ENCODE data around the gene PCSK5.
"Not testable (repeated sequence)": the region's sequence is repeated elsewhere in the genome, so short reads cannot be mapped to it uniquely, and the experiment has no call there.

The PCSK5 gene

DNA sequence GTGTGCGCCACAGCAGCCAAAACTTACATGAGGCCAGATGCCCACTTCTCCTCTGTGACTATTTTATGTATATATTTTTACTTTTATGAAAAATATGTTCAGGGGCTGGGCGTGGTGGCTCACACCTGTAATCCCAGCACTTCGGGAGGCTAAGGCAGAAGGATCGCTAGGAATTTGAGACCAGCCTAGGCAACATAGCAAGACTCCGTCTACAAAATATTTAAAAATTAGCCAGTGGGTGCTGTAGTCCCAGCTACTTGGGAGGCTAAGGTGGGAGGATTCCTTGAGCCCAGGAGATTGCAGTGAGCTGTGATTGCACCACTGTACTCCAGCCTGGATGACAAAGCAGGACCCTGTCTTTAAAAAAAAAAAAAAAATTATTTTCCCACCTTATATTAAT is 420.5 kb downstream of the PCSK5 start:
- DNase-seq (ENCODE audit: low read depth in 2 of 2), result no peak

- DNase-seq (ENCODE audit: low read depth in 2 of 2), result no peak
Observed at GRCh38 chr9:76311537-76311936, 421.1 kb downstream of the PCSK5 start.

DNA sequence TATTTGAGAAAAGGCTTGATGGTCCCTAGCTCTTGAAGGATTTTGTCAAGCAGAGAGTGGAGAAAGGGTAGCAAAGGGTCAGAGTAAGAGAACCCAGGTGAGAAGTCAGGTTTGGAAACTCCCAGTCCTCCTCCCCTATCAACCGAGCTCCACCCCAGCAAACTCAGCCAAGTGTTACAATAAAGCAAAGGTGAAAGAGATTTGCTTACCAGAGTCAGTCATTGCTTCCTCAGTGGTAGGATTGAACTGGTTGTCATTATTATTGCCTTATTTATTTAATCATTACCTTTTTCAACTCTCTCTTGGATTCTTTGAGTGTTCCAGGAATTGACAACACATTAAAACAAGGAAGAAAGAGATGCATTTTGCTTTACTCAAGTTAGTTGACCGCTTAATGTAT is 423.3 kb downstream of the PCSK5 start:
- no peak for DNase-seq (ENCODE audit: low read depth in 2 of 2)

GRCh38 chr9:76314321-76314720 is 423.8 kb downstream of the PCSK5 start:
- no peak for DNase-seq (ENCODE audit: low read depth in 2 of 2)

GRCh38 chr9:76316069-76316468 is 425.6 kb downstream of the PCSK5 start:
- no peak for DNase-seq (ENCODE audit: low read depth in 2 of 2)

DNA sequence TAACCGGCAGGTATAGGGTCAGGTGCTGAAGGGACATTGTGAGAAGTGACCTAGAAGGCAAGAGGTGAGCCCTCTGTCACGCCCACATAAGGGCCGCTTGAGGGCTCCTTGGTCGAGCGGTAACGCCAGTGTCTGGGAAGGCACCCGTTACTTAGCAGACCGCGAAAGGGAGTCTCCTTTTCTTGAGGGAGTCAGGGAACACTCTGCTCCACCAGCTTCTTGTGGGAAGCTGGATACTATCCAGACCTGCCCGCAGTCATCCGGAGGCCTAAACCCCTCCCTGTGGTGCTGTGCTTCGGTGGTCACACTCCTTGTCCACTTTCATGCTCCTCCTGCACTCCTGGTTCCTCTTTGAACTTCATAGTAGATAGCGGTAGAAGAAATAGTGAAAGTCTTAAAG is 429.0 kb downstream of the PCSK5 start:
- DNase-seq (ENCODE audit: low read depth in 2 of 2), result not testable (repeated sequence)

DNA sequence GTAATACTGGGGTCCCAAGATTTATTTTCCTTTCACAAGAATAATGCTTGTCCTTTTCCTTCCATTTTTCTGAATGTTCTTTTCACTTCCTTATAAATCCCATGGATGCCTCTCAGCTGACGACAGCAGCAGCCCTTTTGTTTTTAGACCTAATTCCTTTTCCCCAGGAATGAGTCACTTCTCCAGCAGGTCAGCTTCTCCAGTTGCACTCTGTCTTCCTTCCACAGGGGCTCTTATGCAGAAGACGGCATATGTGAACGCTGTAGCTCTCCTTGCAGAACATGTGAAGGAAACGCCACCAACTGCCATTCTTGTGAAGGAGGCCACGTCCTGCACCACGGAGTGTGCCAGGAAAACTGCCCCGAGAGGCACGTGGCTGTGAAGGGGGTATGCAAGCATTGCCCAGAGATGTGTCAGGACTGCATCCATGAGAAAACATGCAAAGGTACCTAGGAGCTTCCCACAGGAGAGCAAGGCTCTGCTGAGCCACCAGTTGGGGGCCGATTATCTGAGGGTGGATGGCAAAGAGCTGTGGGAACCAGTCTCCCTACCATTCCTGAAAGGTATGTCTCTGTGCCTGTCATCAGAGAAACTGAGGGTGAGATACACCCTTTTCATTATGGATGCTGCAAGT is 430.8 kb downstream of the PCSK5 start:
- DNase-seq (ENCODE audit: low read depth in 2 of 2), result no peak

GRCh38 chr9:76322810-76323209 is 432.3 kb downstream of the PCSK5 start:
- no peak for DNase-seq (ENCODE audit: low read depth in 2 of 2)

DNA sequence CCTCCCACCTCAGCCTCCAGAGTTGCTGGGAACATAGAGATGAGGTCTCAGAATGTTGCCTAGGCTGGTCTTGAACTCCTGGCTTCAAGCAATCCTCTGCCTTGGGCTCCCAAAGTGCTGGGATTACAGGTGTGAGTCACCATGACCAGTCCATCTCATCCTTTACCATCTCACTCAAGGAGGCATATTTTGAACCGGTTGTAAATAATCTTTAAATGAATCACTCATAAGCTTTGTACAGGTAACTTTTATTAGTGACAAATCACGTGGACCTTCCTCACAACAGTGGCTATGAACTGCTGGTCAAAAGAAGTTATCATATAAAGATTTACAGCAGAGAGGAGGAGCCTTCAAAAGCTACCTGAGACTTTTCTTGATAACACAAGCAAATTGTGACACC is 433.0 kb downstream of the PCSK5 start:
- no peak for DNase-seq (ENCODE audit: low read depth in 2 of 2)

DNA sequence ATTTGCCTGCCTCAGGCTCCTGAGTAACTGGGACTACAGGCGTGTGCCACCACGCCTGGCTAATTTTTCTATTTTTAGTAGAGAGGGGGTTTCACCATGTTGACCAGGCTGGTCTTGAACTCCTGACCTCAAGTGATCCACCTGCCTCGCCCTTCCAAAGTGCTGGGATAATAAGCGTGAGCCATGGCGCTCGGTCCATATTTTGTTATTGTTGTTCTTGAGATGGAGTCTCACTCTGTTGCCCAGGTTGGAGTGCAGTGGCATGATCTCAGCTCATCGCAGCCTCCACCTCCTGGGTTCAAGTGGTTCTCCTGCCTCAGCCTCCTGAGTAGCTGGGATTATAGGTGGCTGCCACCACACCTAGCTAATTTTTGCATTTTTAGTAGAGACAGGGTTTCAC is 433.6 kb downstream of the PCSK5 start:
- DNase-seq (ENCODE audit: low read depth in 2 of 2), result not testable (repeated sequence)

DNA sequence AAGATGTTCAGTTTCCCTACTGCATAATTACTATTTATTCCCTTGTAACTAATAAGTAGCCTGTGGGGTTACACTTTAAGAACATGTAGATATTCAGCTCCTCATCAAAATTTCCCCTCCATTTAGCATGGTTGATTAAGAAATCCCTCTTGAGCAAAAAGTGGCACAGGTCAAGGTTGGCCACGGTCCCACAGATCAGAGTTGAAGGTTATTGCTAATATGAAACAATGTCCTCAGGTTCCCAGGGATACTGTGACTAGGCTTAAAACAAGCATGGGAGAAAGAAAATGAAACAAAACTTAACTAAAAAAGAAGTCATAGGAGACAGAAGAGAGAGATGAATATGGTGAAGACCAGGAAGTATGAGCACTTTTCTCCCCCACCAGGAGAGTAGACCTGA is 439.6 kb downstream of the PCSK5 start:
- DNase-seq (ENCODE audit: low read depth in 2 of 2), result no peak

- DNase-seq (ENCODE audit: low read depth in 2 of 2), result no peak
Observed at GRCh38 chr9:76333388-76333787, 442.9 kb downstream of the PCSK5 start.

DNA sequence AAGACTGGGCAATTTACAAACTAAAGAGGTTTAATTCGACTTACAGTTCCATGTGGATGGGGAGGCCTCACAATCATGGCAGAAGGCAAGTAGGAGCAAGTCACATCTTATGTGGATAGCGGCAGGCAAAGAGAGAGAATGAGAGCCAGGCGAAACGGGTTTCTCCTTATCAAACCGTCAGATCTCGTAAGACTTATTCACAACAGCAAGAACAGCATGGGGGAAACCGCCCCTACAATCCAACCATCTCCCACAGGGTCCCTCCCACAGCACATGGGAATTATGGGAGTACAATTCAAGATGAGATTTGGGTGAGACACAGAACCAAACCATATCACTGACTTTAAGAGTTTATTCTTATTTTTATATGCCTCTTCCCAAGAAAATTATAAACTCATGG is 443.5 kb downstream of the PCSK5 start:
- DNase-seq (ENCODE audit: low read depth in 2 of 2), result no peak

- DNase-seq (ENCODE audit: low read depth in 2 of 2), result no peak
Observed at GRCh38 chr9:76336027-76336426, 445.6 kb downstream of the PCSK5 start.

GRCh38 chr9:76338418-76338817 is 447.9 kb downstream of the PCSK5 start:
- no peak for DNase-seq (ENCODE audit: low read depth in 2 of 2)

- no peak for DNase-seq (ENCODE audit: low read depth in 2 of 2)
Observed at GRCh38 chr9:76341616-76342015, 451.1 kb downstream of the PCSK5 start.

DNA sequence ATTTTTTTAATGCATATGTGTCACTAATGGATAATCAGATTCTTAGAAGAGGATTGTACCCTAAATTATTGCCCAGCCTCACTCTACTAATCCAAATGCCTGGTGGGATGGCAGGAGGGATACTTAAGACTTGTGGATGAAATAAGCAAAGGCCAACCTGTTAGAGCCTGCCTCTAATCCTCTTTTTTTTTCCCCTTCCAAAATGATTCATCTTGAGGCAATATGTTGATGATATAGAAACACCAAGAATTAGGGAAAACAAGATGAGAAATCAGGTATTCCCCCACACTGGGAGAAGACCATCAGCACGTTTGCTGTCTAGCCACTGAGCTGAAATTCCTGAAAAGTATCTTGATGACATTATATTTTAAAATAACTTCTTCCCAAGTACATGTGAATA is 451.7 kb downstream of the PCSK5 start:
- DNase-seq (ENCODE audit: low read depth in 2 of 2), result no peak

DNA sequence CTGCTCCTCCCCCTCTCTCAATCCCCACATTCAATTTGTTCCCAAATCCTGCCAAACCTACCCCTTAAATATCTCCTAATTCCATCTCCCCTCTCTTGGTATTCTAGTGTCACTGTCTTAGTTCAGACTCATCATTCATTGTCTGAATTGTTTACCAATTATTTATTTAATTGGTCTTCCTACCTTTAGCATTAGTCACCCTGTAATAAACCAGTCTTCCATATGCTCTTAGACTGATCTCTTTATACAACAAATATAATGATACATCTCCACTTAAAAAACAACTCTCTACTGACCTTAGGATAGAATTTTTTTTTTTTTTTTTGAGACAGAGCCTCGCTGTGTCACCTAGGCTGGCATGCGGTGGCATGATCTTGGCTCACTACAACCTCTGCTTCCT is 452.4 kb downstream of the PCSK5 start:
- no peak for DNase-seq (ENCODE audit: low read depth in 2 of 2)

DNA sequence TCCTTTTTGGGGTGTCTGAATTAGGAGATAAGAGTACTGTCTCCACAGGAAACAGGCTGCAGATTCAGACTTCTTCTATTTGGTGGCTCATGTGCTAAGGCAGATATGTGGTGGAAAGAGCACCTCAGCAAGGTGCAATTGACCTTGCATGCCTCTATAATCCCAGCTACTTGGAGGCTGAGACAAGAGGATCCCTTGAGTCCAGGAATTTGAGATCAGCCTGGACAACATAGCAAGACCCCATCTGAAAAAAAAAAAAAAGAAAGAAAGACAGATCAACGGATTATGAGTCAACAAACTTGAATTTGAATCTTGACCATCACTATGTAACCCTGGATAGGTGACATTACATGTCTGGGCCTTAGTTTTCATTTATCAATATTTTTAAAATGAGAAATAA is 459.4 kb downstream of the PCSK5 start:
- DNase-seq (ENCODE audit: low read depth in 2 of 2), result no peak

DNA sequence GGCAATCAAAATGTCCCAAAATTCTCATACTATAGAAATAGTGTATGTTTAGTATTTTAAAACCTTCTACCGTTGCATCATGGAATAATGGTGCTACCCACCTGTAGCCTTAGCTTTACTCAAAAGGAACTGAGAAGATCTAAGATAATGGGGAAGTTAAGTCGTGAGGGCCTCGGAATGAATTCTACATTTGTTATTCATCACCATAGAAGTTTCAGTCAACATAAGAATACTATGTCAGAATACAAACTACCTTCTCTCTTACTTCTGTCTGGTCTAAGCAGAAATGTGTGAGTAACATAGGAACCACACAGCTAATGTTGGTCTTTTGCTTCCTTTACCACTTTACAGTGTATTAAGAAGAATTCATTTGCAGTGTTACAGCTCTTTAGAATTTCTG is 460.5 kb downstream of the PCSK5 start:
- DNase-seq (ENCODE audit: low read depth in 2 of 2), result no peak

DNA sequence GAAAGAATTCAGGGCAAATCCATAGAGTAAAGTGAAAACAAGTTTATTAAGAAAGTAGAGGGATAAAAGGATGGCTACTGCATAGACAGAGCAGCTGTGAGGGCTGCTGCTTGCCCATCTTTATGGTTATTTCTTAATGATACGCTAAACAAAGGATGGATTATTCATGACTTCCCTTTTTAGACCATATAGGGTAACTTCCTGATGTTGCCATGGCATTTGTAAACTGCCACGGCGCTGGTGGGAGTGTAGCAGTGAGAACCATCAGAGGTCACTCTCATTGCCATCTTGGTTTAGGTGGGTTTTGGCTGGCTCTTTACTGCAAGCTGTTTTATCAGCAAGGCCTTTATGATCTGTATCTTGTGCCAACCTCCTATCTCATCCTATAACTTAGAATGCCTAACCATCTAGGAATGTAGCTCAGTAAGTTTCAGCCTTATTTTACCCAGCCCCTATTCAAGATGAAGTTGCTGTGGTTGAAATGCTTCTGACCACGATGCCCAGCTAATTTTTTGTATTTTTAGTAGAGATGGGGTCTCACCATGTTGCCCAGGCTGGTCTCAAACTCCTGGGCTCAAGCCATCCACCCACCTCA is 461.6 kb downstream of the PCSK5 start:
- no peak for DNase-seq (ENCODE audit: low read depth in 2 of 2)

- no peak for DNase-seq (ENCODE audit: low read depth in 2 of 2)
Observed at GRCh38 chr9:76353280-76353679, 462.8 kb downstream of the PCSK5 start.

GRCh38 chr9:76354221-76354620 is 463.7 kb downstream of the PCSK5 start:
- DNase-seq (ENCODE audit: low read depth in 2 of 2), result no peak

GRCh38 chr9:76355886-76356285 is 465.4 kb downstream of the PCSK5 start:
- no peak for DNase-seq (ENCODE audit: low read depth in 2 of 2)
